ENCODE data around the gene DCANP1.

The DCANP1 gene

GRCh38 chr5:135481909-135482311, 34.8 kb upstream of the DCANP1 start:
- in situ Hi-C loops (cut with MboI; ENCODE audit: low pct_unique_long_range_greater_than_20kb, low sequenced_read_pairs): no loop called here
- DNase-seq: no peak

GRCh38 chr5:135481387-135481786, 34.2 kb upstream of the DCANP1 start:
- in situ Hi-C loops (cut with MboI; ENCODE audit: low pct_unique_long_range_greater_than_20kb, low sequenced_read_pairs): no loop called here

GRCh38 chr5:135480511-135480910, 33.4 kb upstream of the DCANP1 start:
- DNase-seq: no peak
- in situ Hi-C loops (cut with MboI; ENCODE audit: low pct_unique_long_range_greater_than_20kb, low sequenced_read_pairs): no loop called here

More at GRCh38 chr5:135481387-135481786, 34.2 kb upstream of the DCANP1 start:
- DNase-seq: peak; percentile 98

- no peak for DNase-seq
- in situ Hi-C loops (cut with MboI; ENCODE audit: low pct_unique_long_range_greater_than_20kb, low sequenced_read_pairs): no loop called here
Measured at GRCh38 chr5:135478938-135479337, 31.8 kb upstream of the DCANP1 start.

GRCh38 chr5:135477613-135478066, 30.5 kb upstream of the DCANP1 start:
- no peak for DNase-seq
- in situ Hi-C loops (cut with MboI; ENCODE audit: low pct_unique_long_range_greater_than_20kb, low sequenced_read_pairs): no loop called here

- no peak for DNase-seq
- in situ Hi-C loops (cut with MboI; ENCODE audit: low pct_unique_long_range_greater_than_20kb, low sequenced_read_pairs): no loop called here
Measured at GRCh38 chr5:135476615-135477581, 29.8 kb upstream of the DCANP1 start.

- DNase-seq: no peak
- in situ Hi-C loops (cut with MboI; ENCODE audit: low pct_unique_long_range_greater_than_20kb, low sequenced_read_pairs): no loop called here
Measured at GRCh38 chr5:135473956-135474670, 27.0 kb upstream of the DCANP1 start.

- in situ Hi-C loops (cut with MboI; ENCODE audit: low pct_unique_long_range_greater_than_20kb, low sequenced_read_pairs): no loop called here
- no peak for DNase-seq
Measured at GRCh38 chr5:135472141-135472540, 25.0 kb upstream of the DCANP1 start.

GRCh38 chr5:135471726-135472125, 24.6 kb upstream of the DCANP1 start:
- in situ Hi-C loops (cut with MboI; ENCODE audit: low pct_unique_long_range_greater_than_20kb, low sequenced_read_pairs): no loop called here
- DNase-seq: no peak

GRCh38 chr5:135469911-135470310, 22.8 kb upstream of the DCANP1 start:
- DNase-seq: peak; percentile 41
- in situ Hi-C loops (cut with MboI; ENCODE audit: low pct_unique_long_range_greater_than_20kb, low sequenced_read_pairs): loop anchor here (10.0 kb wide), 2 partner anchors 85 to 365 kb away; partner anchors contain the start of gene SLC25A48

- in situ Hi-C loops (cut with MboI; ENCODE audit: low pct_unique_long_range_greater_than_20kb, low sequenced_read_pairs): loop anchor here (10.0 kb wide), 2 partner anchors 86 to 366 kb away; partner anchors contain the start of gene SLC25A48
- no peak for DNase-seq
Measured at GRCh38 chr5:135468541-135468940, 21.4 kb upstream of the DCANP1 start.

- in situ Hi-C loops (cut with MboI; ENCODE audit: low pct_unique_long_range_greater_than_20kb, low sequenced_read_pairs): loop anchor here (10.0 kb wide), 2 partner anchors 87 to 367 kb away; partner anchors contain the start of gene SLC25A48
- DNase-seq: no peak
Measured at GRCh38 chr5:135467871-135468485, 20.8 kb upstream of the DCANP1 start.

- in situ Hi-C loops (cut with MboI; ENCODE audit: low pct_unique_long_range_greater_than_20kb, low sequenced_read_pairs): loop anchor here (10.0 kb wide), 2 partner anchors 88 to 368 kb away; partner anchors contain the start of gene SLC25A48
- no peak for DNase-seq
Measured at GRCh38 chr5:135467051-135467625, 20.0 kb upstream of the DCANP1 start.

GRCh38 chr5:135466178-135467050, 19.3 kb upstream of the DCANP1 start:
- peak; percentile 82 for DNase-seq
- in situ Hi-C loops (cut with MboI; ENCODE audit: low pct_unique_long_range_greater_than_20kb, low sequenced_read_pairs): loop anchor here (10.0 kb wide), 2 partner anchors 88 to 368 kb away; partner anchors contain the start of gene SLC25A48

GRCh38 chr5:135465391-135466122, 18.4 kb upstream of the DCANP1 start:
- no peak for DNase-seq
- in situ Hi-C loops (cut with MboI; ENCODE audit: low pct_unique_long_range_greater_than_20kb, low sequenced_read_pairs): loop anchor here (10.0 kb wide), 2 partner anchors 89 to 369 kb away; partner anchors contain the start of gene SLC25A48

GRCh38 chr5:135462304-135462703, 15.2 kb upstream of the DCANP1 start:
- in situ Hi-C loops (cut with MboI; ENCODE audit: low pct_unique_long_range_greater_than_20kb, low sequenced_read_pairs): loop anchor here (10.0 kb wide), 2 partner anchors 92 to 372 kb away; partner anchors contain the start of gene SLC25A48
- peak; percentile 94 for DNase-seq
